Neural progenitor cell (in vitro differentiated cells): ENCODE measurements around the gene NRF1. TPM values are rescaled to one million over a fixed set of nuclear protein-coding genes. Genes with fewer than 3 reads are reported as not detected.
"Not testable (repeated sequence)": the region's sequence is repeated elsewhere in the genome, so short reads cannot be mapped to it uniquely, and the experiment has no call there.

ENCODE experiments used
- DNase-seq: peaks from one replicate; pipeline ENCODE4 v3.0.0-alpha.2; 2016; ENCODE audit warnings: low spot score
- H2AFZ ChIP-seq: fragments of 200-600 bp; sonication (generic); replicated peaks from 2 replicates; pipeline ENCODE4 v1.6.1; 2016; ENCODE audit warnings: antibody characterized with exemption
- H3F3A ChIP-seq: fragments of 200-600 bp; sonication (generic); 2 replicates; pipeline ENCODE4 v1.6.1; 2016; ENCODE audit warnings: antibody characterized with exemption, low read depth
- H3K27ac ChIP-seq: fragments of 200-600 bp; sonication (generic); 2 replicates; pipeline ENCODE4 v1.5.1; 2016; ENCODE audit warnings: mild to moderate bottlenecking
- H3K27me3 ChIP-seq: fragments of 200-600 bp; sonication (generic); 2 replicates; pipeline ENCODE4 v1.6.1; 2016; ENCODE audit warnings: mild to moderate bottlenecking, moderate library complexity
- H3K36me3 ChIP-seq: fragments of 200-600 bp; sonication (generic); 2 replicates; pipeline ENCODE4 v1.5.1; 2016
- H3K4me1 ChIP-seq: fragments of 200-600 bp; sonication (generic); 2 replicates; pipeline ENCODE4 v1.6.1; 2016; ENCODE audit warnings: mixed run types
- H3K4me2 ChIP-seq: fragments of 200-600 bp; sonication (generic); 2 replicates; pipeline ENCODE4 v1.6.1; 2016
- H3K4me3 ChIP-seq: fragments of 200-600 bp; sonication (generic); 2 replicates; pipeline ENCODE4 v1.5.1; 2016
- H3K79me2 ChIP-seq: fragments of 200-600 bp; sonication (generic); 2 replicates; pipeline ENCODE4 v1.6.1; 2016; ENCODE audit warnings: low read depth
- H3K9ac ChIP-seq: fragments of 200-600 bp; sonication (generic); 2 replicates; pipeline ENCODE4 v1.6.1; 2016
- H3K9me3 ChIP-seq: fragments of 200-600 bp; sonication (generic); 2 replicates; pipeline ENCODE4 v1.5.1; 2016; ENCODE audit warnings: low read depth
- H4K20me1 ChIP-seq: fragments of 200-600 bp; sonication (generic); 2 replicates; pipeline ENCODE4 v1.6.1; 2016; ENCODE audit warnings: low read depth
- H3K27ac Mint-ChIP-seq: 3 replicates; pipeline ENCODE4 v1.8.0; 2021; ENCODE audit warnings: mixed read lengths
- H3K27me3 Mint-ChIP-seq: 2 replicates; pipeline ENCODE4 v1.8.0; 2022; ENCODE audit warnings: low read depth, mild to moderate bottlenecking, inconsistent platforms, moderate library complexity, mixed read lengths; ENCODE audit not compliant: insufficient read depth
- H3K36me3 Mint-ChIP-seq: 3 replicates; pipeline ENCODE4 v1.8.0; 2021; ENCODE audit warnings: mixed read lengths
- H3K4me1 Mint-ChIP-seq: 3 replicates; pipeline ENCODE4 v1.8.0; 2021; ENCODE audit warnings: mixed read lengths
- H3K4me3 Mint-ChIP-seq: 3 replicates; pipeline ENCODE4 v1.8.0; 2021; ENCODE audit warnings: mild to moderate bottlenecking, moderate library complexity, mixed read lengths
- H3K9me3 Mint-ChIP-seq: 3 replicates; pipeline ENCODE4 v1.8.0; 2020; ENCODE audit warnings: mixed read lengths
- EZH2 ChIP-seq: fragments of 200-600 bp; sonication (generic); IDR thresholded peaks from 2 replicates; pipeline ENCODE4 v1.6.1; 2017; ENCODE audit warnings: antibody characterized with exemption, mild to moderate bottlenecking, moderate library complexity
- EZH2phosphoT487 ChIP-seq: fragments of 200-600 bp; sonication (generic); IDR thresholded peaks from 2 replicates; pipeline ENCODE4 v1.6.1; 2017; ENCODE audit warnings: antibody characterized with exemption
- total RNA-seq: library from RNA; depleted of rRNA; stranded (reverse); fragments of >200 nt; gene quantifications from 2 replicates; pipeline ENCODE4 v1.2.3, GENCODE V29; 2015; ENCODE audit warnings: low replicate concordance
- TF ChIP-seq, protein P1 (sequence below): fragments of 200-600 bp; sonication (generic); IDR thresholded peaks from 2 replicates; pipeline ENCODE4 v1.5.1; 2017; ENCODE audit warnings: antibody characterized with exemption, mild to moderate bottlenecking

NRF1 gene
- total RNA-seq, 1 donor from 2014 or later = 22.9 TPM

DNA sequence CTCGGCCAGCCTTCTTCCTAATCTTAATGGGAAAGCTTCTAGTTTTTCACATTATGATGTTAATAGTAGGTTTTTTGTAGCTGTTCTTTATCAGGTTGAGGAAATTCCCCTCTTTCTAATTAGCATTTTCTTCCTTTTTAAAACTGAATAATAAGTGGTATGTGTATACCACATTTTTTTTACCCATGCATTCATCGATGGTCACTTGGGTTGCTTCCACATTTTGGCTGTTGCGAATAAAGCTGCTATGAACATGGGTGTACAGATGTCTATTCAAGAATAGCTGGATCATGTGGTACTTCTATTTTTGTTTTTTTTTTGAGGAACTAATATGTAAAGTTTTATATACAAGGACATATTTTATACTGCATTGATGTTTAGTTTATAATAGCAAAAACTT lies 44.3 kb downstream of the NRF1 start:
- no peak overlapping the region for H3K4me3 Mint-ChIP-seq
- H3K27me3 Mint-ChIP-seq = peaks cover 3% of the 10 kb centered on the region
- H4K20me1 ChIP-seq = peaks cover 4% of the 10 kb centered on the region
- no peak overlapping the region for H3K4me3 ChIP-seq
- DNase-seq = no peak
- peaks cover 12% of the 10 kb centered on the region for H3K4me1 ChIP-seq
- no peak for TF ChIP-seq EZH2
- no peak for TF ChIP-seq EZH2phosphoT487
- TF ChIP-seq, protein P1, sequence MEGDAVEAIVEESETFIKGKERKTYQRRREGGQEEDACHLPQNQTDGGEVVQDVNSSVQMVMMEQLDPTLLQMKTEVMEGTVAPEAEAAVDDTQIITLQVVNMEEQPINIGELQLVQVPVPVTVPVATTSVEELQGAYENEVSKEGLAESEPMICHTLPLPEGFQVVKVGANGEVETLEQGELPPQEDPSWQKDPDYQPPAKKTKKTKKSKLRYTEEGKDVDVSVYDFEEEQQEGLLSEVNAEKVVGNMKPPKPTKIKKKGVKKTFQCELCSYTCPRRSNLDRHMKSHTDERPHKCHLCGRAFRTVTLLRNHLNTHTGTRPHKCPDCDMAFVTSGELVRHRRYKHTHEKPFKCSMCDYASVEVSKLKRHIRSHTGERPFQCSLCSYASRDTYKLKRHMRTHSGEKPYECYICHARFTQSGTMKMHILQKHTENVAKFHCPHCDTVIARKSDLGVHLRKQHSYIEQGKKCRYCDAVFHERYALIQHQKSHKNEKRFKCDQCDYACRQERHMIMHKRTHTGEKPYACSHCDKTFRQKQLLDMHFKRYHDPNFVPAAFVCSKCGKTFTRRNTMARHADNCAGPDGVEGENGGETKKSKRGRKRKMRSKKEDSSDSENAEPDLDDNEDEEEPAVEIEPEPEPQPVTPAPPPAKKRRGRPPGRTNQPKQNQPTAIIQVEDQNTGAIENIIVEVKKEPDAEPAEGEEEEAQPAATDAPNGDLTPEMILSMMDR = no peak
- peaks cover 7% of the 10 kb centered on the region for H3K9me3 ChIP-seq
- H3K79me2 ChIP-seq = peaks cover 71% of the 10 kb centered on the region
- no peak overlapping the region for H3K27ac Mint-ChIP-seq
- peaks cover 20% of the 10 kb centered on the region for H3K9me3 Mint-ChIP-seq
- peaks cover 55% of the 10 kb centered on the region for H3K36me3 Mint-ChIP-seq
- H3K9ac ChIP-seq = no peak overlapping the region
- H3K27ac ChIP-seq = no peak overlapping the region
- peaks cover 11% of the 10 kb centered on the region for H3K4me1 Mint-ChIP-seq
- no peaks in the 10 kb centered on the region for H3F3A ChIP-seq
- H2AFZ ChIP-seq = no peak overlapping the region
- H3K4me2 ChIP-seq = no peak overlapping the region
- no peaks in the 10 kb centered on the region for H3K27me3 ChIP-seq
- peaks cover 26% of the 10 kb centered on the region for H3K36me3 ChIP-seq

DNA sequence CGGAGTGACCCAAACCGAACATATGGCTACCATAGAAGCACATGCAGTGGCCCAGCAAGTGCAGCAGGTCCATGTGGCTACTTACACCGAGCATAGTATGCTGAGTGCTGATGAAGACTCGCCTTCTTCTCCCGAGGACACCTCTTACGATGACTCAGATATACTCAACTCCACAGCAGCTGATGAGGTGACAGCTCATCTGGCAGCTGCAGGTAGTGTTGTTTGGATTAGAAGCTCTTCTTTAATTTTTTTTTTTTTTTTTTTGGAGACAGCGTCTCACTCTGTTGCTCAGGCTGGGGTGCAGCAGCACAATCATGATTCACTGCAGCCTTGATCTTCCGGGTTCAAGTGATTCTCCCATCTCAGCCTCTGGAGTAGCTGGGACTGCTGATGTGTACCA lies 45.8 kb downstream of the NRF1 start:
- no peak overlapping the region for H3K4me3 Mint-ChIP-seq
- TF ChIP-seq EZH2 (no peak), EZH2phosphoT487 (no peak)
- TF ChIP-seq, protein P1 = no peak
- Histone ChIP-seq H2AFZ (no peak overlapping the region), H3K9ac (no peak overlapping the region), H3K4me2 (no peak overlapping the region), H3K27ac (no peak overlapping the region), H3K36me3 (peaks cover 41% of the 10 kb centered on the region), H3K79me2 (peaks cover 56% of the 10 kb centered on the region), H3K27me3 (no peaks in the 10 kb centered on the region), H4K20me1 (no peaks in the 10 kb centered on the region), H3K4me3 (no peak overlapping the region), H3K4me1 (no peaks in the 10 kb centered on the region), H3F3A (no peaks in the 10 kb centered on the region), H3K9me3 (peaks cover 20% of the 10 kb centered on the region)
- peaks cover 2% of the 10 kb centered on the region for H3K27me3 Mint-ChIP-seq
- DNase-seq = no peak
- peaks cover 32% of the 10 kb centered on the region for H3K9me3 Mint-ChIP-seq
- H3K36me3 Mint-ChIP-seq = peaks cover 66% of the 10 kb centered on the region
- no peak overlapping the region for H3K27ac Mint-ChIP-seq
- H3K4me1 Mint-ChIP-seq = no peaks in the 10 kb centered on the region

DNA sequence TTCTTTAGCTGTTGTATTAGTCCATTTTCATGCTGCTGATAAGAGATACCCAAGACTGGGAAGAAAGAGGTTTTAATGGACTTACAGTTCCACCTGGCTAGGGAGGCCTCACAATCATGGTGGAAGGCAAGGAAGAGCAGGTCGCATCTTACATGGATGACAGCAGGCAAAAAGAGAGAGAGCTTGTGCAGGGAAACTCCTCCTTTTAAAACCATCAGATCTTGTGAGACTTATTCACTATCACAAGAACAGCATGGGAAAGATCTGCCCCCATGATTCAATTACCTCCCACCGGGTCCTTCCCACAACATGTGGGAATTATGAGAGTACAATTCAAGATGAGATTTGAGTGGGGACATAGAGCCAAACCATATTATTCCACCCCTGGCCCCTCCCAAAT lies 48.4 kb downstream of the NRF1 start:
- peaks cover 61% of the 10 kb centered on the region for H3K36me3 Mint-ChIP-seq
- Histone ChIP-seq H3K9me3 (peaks cover 21% of the 10 kb centered on the region), H3K79me2 (peaks cover 31% of the 10 kb centered on the region), H3K36me3 (peaks cover 42% of the 10 kb centered on the region)
- H4K20me1 ChIP-seq, H3K27me3 ChIP-seq, H3F3A ChIP-seq, H2AFZ ChIP-seq, H3K27me3 Mint-ChIP-seq, H3K27ac Mint-ChIP-seq, DNase-seq, H3K4me1 ChIP-seq, H3K4me3 ChIP-seq, H3K4me1 Mint-ChIP-seq, H3K27ac ChIP-seq, H3K4me3 Mint-ChIP-seq, H3K4me2 ChIP-seq, H3K9ac ChIP-seq: not testable (repeated sequence)
- peaks cover 32% of the 10 kb centered on the region for H3K9me3 Mint-ChIP-seq

DNA sequence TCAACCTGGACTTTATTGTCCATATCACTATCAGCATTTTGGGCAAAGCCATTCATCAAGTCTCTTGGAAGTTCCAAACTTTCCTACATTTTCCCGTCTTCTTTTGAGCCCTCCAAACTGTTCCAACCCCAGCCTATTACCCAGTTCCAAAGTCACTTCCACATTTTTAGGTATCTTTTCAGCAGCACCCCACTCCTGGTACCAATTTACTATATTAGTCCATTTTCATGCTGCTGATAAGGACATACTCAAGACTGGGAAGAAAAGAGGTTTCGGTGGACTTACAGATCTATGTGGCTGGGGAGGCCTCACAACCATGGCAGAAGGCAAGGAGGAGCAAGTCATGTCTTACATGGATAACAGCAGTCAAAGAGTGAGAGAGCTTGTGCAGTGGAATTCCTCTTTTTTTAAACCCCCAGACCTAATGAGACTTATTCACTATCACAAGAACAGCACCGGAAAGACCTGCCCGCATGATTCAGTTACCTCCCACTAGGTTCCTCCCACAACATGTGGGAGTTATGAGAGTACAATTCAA lies 50.2 kb downstream of the NRF1 start:
- Histone ChIP-seq H3K27me3 (no peaks in the 10 kb centered on the region), H3K4me3 (no peak overlapping the region), H3K79me2 (peaks cover 24% of the 10 kb centered on the region), H3K9me3 (peaks cover 21% of the 10 kb centered on the region), H3K36me3 (peaks cover 42% of the 10 kb centered on the region), H2AFZ (no peak overlapping the region), H3K4me2 (no peak overlapping the region), H3K9ac (no peak overlapping the region), H3F3A (peaks cover 5% of the 10 kb centered on the region), H4K20me1 (no peaks in the 10 kb centered on the region), H3K4me1 (peaks cover 4% of the 10 kb centered on the region), H3K27ac (no peak overlapping the region)
- peaks cover 32% of the 10 kb centered on the region for H3K9me3 Mint-ChIP-seq
- H3K27ac Mint-ChIP-seq = no peak overlapping the region
- no peak overlapping the region for H3K4me3 Mint-ChIP-seq
- TF ChIP-seq EZH2 (no peak), EZH2phosphoT487 (no peak)
- TF ChIP-seq, protein P1 = no peak
- no peaks in the 10 kb centered on the region for H3K4me1 Mint-ChIP-seq
- no peaks in the 10 kb centered on the region for H3K27me3 Mint-ChIP-seq
- no peak for DNase-seq
- H3K36me3 Mint-ChIP-seq = peaks cover 56% of the 10 kb centered on the region

DNA sequence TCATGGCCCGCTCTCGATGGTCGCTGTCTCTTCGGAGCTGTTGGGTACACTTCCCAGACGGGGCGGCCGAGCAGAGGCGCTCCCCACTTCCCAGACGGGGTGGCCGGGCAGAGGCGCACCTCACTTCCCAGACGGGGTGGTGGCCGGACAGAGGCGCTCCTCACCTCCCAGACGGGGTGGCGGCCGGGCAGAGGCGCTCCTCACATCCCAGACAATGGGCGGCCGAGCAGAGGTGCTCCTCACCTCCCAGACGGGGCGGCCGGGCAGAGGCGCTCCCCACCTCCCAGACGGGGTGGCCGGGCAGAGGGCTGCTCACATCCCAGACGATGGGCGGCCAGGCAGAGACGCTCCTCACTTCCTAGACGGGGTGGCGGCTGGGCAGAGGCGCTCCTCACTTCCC lies 51.7 kb downstream of the NRF1 start:
- H3K36me3 Mint-ChIP-seq = peaks cover 42% of the 10 kb centered on the region
- H3K9ac ChIP-seq, H3F3A ChIP-seq, H3K27me3 Mint-ChIP-seq, H3K27ac Mint-ChIP-seq, DNase-seq, H3K4me2 ChIP-seq, H2AFZ ChIP-seq, H3K27ac ChIP-seq, H3K4me1 Mint-ChIP-seq, H3K4me1 ChIP-seq, H3K4me3 Mint-ChIP-seq, H4K20me1 ChIP-seq, H3K4me3 ChIP-seq, H3K27me3 ChIP-seq: not testable (repeated sequence)
- Histone ChIP-seq H3K79me2 (peaks cover 22% of the 10 kb centered on the region), H3K36me3 (peaks cover 29% of the 10 kb centered on the region), H3K9me3 (peaks cover 21% of the 10 kb centered on the region)
- H3K9me3 Mint-ChIP-seq = peaks cover 32% of the 10 kb centered on the region
